ENCODE results near the gene AP3B2. TPM values are rescaled to one million over a fixed set of nuclear protein-coding genes. Genes with fewer than 3 reads are reported as not detected.

AP3B2 gene
- total and polyA plus RNA-seq, 3 donors from 2014 or later: 12.0 to 22.9 (median 15.5) TPM

- Histone ChIP-seq H3K27me3 (no peaks in the 10 kb centered on the region), H3K9me3 (no peaks in the 10 kb centered on the region), H3K4me3 (no peak overlapping the region), H3K4me1 (no peaks in the 10 kb centered on the region), H3K27ac (no peak overlapping the region), H3K36me3 (ENCODE audit: low read depth, missing control alignments) (no peaks in the 10 kb centered on the region)
- 50% methylated on average over 11 of the region's 11 CpGs; no CpG with 5 or more reads in 1 of the 2 donors for WGBS, 2 donors
- intact Hi-C loops (cut with DNase I; ENCODE audit: low total_unique reads): no loop called here
- TF ChIP-seq CTCF (IDR thresholded peaks at IDR 0.05) (no peak), POLR2A (IDR thresholded peaks at IDR 0.05) (no peak)
- no peak for DNase-seq
These were observed 9.9 kb downstream of the AP3B2 start for GRCh38 chr15:82699726-82700125.

GRCh38 chr15:82698711-82699345 is 10.8 kb downstream of the AP3B2 start:
- intact Hi-C loops (cut with DNase I; ENCODE audit: low total_unique reads): no loop called here
- 70 to 86% methylated on average over 6 to 8 of the region's 8 CpGs for WGBS, 2 donors
- TF ChIP-seq POLR2A (IDR thresholded peaks at IDR 0.05) (no peak), CTCF (IDR thresholded peaks at IDR 0.05) (no peak)

GRCh38 chr15:82697735-82698407 is 11.8 kb downstream of the AP3B2 start:
- no peak for TF ChIP-seq CTCF (IDR thresholded peaks at IDR 0.05)
- no peak for TF ChIP-seq POLR2A (IDR thresholded peaks at IDR 0.05)
- intact Hi-C loops (cut with DNase I; ENCODE audit: low total_unique reads): no loop called here
- 79 to 90% methylated on average over 7 to 9 of the region's 9 CpGs for WGBS, 2 donors
- Histone ChIP-seq H3K36me3 (ENCODE audit: low read depth, missing control alignments) (no peaks in the 10 kb centered on the region), H3K4me3 (no peak overlapping the region), H3K9me3 (no peaks in the 10 kb centered on the region), H3K27me3 (no peaks in the 10 kb centered on the region), H3K27ac (no peak overlapping the region), H3K4me1 (no peaks in the 10 kb centered on the region)
- DNase-seq: no peak

More at GRCh38 chr15:82698711-82699345, 10.8 kb downstream of the AP3B2 start:
- no peak for DNase-seq
- no peaks in the 10 kb centered on the region for H3K36me3 ChIP-seq (ENCODE audit: low read depth, missing control alignments)
- H3K4me3 ChIP-seq: no peak overlapping the region
- no peak overlapping the region for H3K27ac ChIP-seq
- H3K9me3 ChIP-seq: no peaks in the 10 kb centered on the region
- no peaks in the 10 kb centered on the region for H3K4me1 ChIP-seq
- H3K27me3 ChIP-seq: no peaks in the 10 kb centered on the region

GRCh38 chr15:82692171-82692570 is 17.5 kb downstream of the AP3B2 start:
- intact Hi-C loops (cut with DNase I; ENCODE audit: low total_unique reads): no loop called here
- 83 to 88% methylated on average over 23 of the region's 23 CpGs for WGBS, 2 donors
- peak; percentile 14 for DNase-seq
- TF ChIP-seq POLR2A (IDR thresholded peaks at IDR 0.05) (no peak), CTCF (IDR thresholded peaks at IDR 0.05) (no peak)
- H3K4me3 ChIP-seq: peak overlapping the region in 1 of 2 donors; percentile 26
- no peak overlapping the region for H3K27ac ChIP-seq
- no peaks in the 10 kb centered on the region for H3K36me3 ChIP-seq (ENCODE audit: low read depth, missing control alignments)
- no peaks in the 10 kb centered on the region for H3K4me1 ChIP-seq
- H3K9me3 ChIP-seq: no peaks in the 10 kb centered on the region
- H3K27me3 ChIP-seq: no peaks in the 10 kb centered on the region

Measured in testis (tissue), 3 donors.